ENCODE measurements around the gene GSN. TPM values are rescaled to one million over a fixed set of nuclear protein-coding genes. Genes with fewer than 3 reads are reported as not detected.

GSN gene
- total RNA-seq, 4 donors from 2014 or later, result 2,362 to 3,466 (median 3,146) TPM

DNA sequence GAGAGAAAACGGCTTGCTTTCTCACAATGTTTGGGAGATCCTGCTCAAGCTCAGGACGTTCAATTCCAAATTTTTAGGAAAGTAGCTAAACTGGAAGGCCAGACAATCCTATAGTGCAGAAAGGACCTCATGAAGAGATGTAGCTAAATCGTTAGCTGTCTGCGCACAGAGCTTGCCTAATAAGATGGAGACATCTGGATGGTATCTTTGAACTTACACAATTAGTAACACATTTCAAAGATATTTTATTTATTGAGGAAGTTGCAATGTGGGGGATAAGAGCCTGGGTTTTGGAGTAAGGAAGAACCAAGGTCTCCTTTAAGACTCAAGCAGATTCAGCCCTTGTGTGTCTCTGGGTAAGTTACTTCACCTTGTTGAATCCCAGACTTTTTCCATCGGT is 37.7 kb upstream of the GSN start:
- H3K9me3 ChIP-seq, result no peaks in the 10 kb centered on the region
- ATAC-seq, result no peak
- no peaks in the 10 kb centered on the region for H3K36me3 ChIP-seq
- WGBS, 2 donors (ENCODE audit: low coverage in 1 of 2), result 93 to 94% methylated on average over 4 of the region's 5 CpGs
- H3K4me1 ChIP-seq, result no peaks in the 10 kb centered on the region
- TF ChIP-seq EP300 (IDR thresholded peaks at IDR 0.05) (no peak), POLR2AphosphoS5 (IDR thresholded peaks at IDR 0.05) (no peak), POLR2A (IDR thresholded peaks at IDR 0.05) (no peak)
- TF ChIP-seq, protein P1, sequence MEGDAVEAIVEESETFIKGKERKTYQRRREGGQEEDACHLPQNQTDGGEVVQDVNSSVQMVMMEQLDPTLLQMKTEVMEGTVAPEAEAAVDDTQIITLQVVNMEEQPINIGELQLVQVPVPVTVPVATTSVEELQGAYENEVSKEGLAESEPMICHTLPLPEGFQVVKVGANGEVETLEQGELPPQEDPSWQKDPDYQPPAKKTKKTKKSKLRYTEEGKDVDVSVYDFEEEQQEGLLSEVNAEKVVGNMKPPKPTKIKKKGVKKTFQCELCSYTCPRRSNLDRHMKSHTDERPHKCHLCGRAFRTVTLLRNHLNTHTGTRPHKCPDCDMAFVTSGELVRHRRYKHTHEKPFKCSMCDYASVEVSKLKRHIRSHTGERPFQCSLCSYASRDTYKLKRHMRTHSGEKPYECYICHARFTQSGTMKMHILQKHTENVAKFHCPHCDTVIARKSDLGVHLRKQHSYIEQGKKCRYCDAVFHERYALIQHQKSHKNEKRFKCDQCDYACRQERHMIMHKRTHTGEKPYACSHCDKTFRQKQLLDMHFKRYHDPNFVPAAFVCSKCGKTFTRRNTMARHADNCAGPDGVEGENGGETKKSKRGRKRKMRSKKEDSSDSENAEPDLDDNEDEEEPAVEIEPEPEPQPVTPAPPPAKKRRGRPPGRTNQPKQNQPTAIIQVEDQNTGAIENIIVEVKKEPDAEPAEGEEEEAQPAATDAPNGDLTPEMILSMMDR (IDR thresholded peaks at IDR 0.05), result no peak
- H3K4me3 ChIP-seq, result no peak overlapping the region
- H3K27ac ChIP-seq, result no peak overlapping the region
- no peaks in the 10 kb centered on the region for H3K27me3 ChIP-seq

DNA sequence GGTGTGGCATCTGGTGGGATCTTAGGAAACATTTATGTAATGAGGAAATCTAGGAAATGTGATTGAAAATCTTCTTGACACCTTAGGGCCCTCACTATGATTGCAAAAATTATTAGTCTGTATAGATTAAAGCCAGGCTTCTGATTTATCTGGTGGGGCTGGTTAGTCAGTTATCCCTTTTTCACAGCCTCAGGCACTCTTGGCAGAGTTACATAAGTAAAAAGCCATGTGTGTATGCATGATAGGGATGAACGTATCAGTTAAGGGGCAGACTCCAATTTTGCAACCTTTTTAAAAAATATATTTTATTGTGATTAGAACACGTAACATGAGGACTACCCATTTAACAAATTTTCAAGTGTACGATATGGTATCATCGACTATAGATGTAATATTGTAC is 35.7 kb upstream of the GSN start:
- no peaks in the 10 kb centered on the region for H3K9me3 ChIP-seq
- WGBS, 2 donors (ENCODE audit: low coverage in 1 of 2), result 94 to 97% methylated on average over 4 of the region's 4 CpGs
- no peak overlapping the region for H3K4me3 ChIP-seq
- TF ChIP-seq, protein P1 (IDR thresholded peaks at IDR 0.05), result no peak
- TF ChIP-seq POLR2A (IDR thresholded peaks at IDR 0.05), result no peak
- TF ChIP-seq EP300 (IDR thresholded peaks at IDR 0.05), result no peak
- TF ChIP-seq POLR2AphosphoS5 (IDR thresholded peaks at IDR 0.05), result no peak
- no peak overlapping the region for H3K27ac ChIP-seq
- H3K27me3 ChIP-seq, result no peaks in the 10 kb centered on the region
- ATAC-seq, result no peak
- H3K36me3 ChIP-seq, result no peaks in the 10 kb centered on the region
- H3K4me1 ChIP-seq, result no peaks in the 10 kb centered on the region

DNA sequence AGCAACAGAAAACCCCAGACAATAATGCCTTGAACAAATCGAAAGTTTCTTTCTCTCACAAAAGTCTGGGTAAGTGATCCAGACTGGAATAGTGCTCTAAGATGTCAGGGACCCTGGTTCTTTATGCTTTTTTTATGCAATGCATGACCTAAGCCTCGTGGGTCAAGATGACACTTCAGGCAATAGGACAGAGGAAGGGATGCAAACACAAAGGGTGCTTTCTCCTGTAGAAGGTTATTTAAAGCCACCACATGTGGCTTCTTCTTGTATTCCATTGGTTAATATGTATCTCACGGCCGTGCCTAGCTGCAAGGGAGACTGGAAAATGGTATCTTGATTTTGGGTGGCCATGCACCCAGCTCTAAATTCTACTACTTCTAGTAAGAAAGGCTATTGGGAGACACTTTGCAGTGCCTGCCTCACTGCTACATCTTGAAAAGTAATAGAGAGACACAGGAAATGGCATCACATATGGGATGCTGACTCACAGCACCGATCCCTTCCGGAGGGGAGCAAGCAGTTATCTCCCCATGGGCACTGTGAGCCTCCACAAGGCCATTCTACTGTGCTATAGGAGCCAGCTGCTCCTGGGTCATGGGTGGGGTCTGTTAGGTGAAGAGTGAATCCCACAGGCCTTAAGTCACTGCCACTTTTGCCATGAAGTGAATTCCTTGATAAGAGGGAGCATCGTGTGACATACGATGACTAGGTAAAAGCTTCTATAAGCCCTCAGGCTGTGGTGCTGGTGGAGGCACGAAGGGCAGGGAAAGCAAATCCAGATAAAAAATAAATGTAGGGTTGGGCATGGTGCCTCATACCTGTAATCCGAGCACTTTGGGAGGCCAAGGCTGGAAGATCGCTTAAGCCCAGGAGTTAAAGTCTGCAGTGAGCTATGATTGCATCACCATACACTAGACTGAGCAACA is 33.8 kb upstream of the GSN start:
- H3K27me3 ChIP-seq, result no peaks in the 10 kb centered on the region
- ATAC-seq, result no peak
- no peak overlapping the region for H3K4me3 ChIP-seq
- 77 to 88% methylated on average over 7 to 11 of the region's 11 CpGs for WGBS, 2 donors (ENCODE audit: low coverage in 1 of 2)
- H3K36me3 ChIP-seq, result no peaks in the 10 kb centered on the region
- H3K27ac ChIP-seq, result no peak overlapping the region
- TF ChIP-seq POLR2AphosphoS5 (IDR thresholded peaks at IDR 0.05) (no peak), EP300 (IDR thresholded peaks at IDR 0.05) (no peak), POLR2A (IDR thresholded peaks at IDR 0.05) (no peak)
- TF ChIP-seq, protein P1 (IDR thresholded peaks at IDR 0.05), result no peak
- no peaks in the 10 kb centered on the region for H3K9me3 ChIP-seq
- H3K4me1 ChIP-seq, result no peaks in the 10 kb centered on the region

DNA sequence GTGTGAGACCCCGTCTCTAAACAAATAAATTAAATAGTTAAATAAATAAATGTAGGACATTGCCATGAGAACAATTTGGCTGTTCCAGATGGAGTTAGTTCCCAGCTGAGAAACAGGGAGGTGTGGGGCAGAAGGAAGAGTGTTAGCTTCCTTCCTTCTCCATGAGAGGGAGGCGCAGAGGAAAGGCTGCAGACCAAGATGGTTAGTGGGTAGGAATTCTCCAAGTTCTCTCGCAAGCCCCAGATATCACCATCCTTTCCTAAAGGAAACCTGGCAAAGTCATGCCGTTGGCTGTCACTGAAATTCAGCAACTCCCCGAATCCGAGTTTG is 33.2 kb upstream of the GSN start:
- Histone ChIP-seq H3K4me3 (no peak overlapping the region), H3K27me3 (no peaks in the 10 kb centered on the region), H3K36me3 (no peaks in the 10 kb centered on the region), H3K27ac (no peak overlapping the region), H3K9me3 (no peaks in the 10 kb centered on the region), H3K4me1 (no peaks in the 10 kb centered on the region)
- TF ChIP-seq, protein P1 (IDR thresholded peaks at IDR 0.05), result no peak
- TF ChIP-seq POLR2AphosphoS5 (IDR thresholded peaks at IDR 0.05), result no peak
- no peak for TF ChIP-seq POLR2A (IDR thresholded peaks at IDR 0.05)
- TF ChIP-seq EP300 (IDR thresholded peaks at IDR 0.05), result no peak
- 81 to 90% methylated on average over 6 of the region's 6 CpGs for WGBS, 2 donors (ENCODE audit: low coverage in 1 of 2)
- no peak for ATAC-seq

DNA sequence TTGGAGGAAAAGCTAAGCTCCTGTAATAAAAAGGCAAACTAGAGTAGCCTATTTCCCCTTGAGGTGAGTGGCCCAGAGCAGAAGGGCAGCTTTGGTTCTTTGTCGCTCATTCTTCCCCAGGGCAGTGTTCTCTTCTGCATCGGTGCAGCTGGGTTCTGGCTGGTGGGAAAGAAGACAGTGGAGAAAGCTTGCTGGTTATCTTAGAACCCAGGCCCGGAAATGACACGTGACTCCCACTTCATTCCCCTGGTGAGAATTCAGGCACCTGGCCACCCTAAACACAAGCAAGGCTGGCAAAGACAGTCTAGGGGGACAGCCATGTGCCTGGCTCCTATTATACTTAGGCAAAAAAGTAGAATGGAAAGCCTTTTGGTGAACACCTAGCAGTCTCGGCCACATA is 32.5 kb upstream of the GSN start:
- no peak for ATAC-seq
- TF ChIP-seq POLR2AphosphoS5 (IDR thresholded peaks at IDR 0.05) (no peak), POLR2A (IDR thresholded peaks at IDR 0.05) (no peak), EP300 (IDR thresholded peaks at IDR 0.05) (no peak)
- TF ChIP-seq, protein P1 (IDR thresholded peaks at IDR 0.05), result no peak
- Histone ChIP-seq H3K36me3 (no peaks in the 10 kb centered on the region), H3K27me3 (no peaks in the 10 kb centered on the region), H3K4me1 (no peaks in the 10 kb centered on the region), H3K27ac (no peak overlapping the region), H3K9me3 (no peaks in the 10 kb centered on the region), H3K4me3 (no peak overlapping the region)
- WGBS, 2 donors (ENCODE audit: low coverage in 1 of 2), result 96% methylated on average over 3 of the region's 5 CpGs; no CpG with 5 or more reads in 1 of the 2 donors

Measured in gastroesophageal sphincter (tissue), 4 donors.